Activated naive CD4-positive, alpha-beta T cell treated with anti-CD3 and anti-CD28 coated beads, Interleukin-2, amount 10 ng/mL, durations not matched to agents 7 days and 5 days (primary cell): ENCODE data around the gene CYP4F2.
"Not testable (repeated sequence)": the region's sequence is repeated elsewhere in the genome, so short reads cannot be mapped to it uniquely, and the experiment has no call there.

Experiments
- CTCF ChIA-PET: fragments of 350-600 bp; sonication (Branson Sonifier 250); formaldehyde crosslinking; loops from one replicate; lab custom pipeline; 2021; ENCODE audit warnings: antibody characterized with exemption; lab: Charles Lee
- DNase-seq: peaks from one replicate; pipeline ENCODE4 v3.0.0-alpha.2; 2020
- H3K27ac Mint-ChIP-seq: one replicate; pipeline ENCODE4 v1.8.0; 2021; ENCODE audit warnings: mild to moderate bottlenecking, moderate library complexity, mixed read lengths
- H3K27me3 Mint-ChIP-seq: one replicate; pipeline ENCODE4 v1.8.0; 2021; ENCODE audit warnings: mild to moderate bottlenecking, mixed read lengths
- H3K36me3 Mint-ChIP-seq: one replicate; pipeline ENCODE4 v1.8.0; 2021; ENCODE audit warnings: mixed read lengths
- H3K4me1 Mint-ChIP-seq: one replicate; pipeline ENCODE4 v1.8.0; 2021; ENCODE audit warnings: mixed read lengths
- H3K4me3 Mint-ChIP-seq: one replicate; pipeline ENCODE4 v1.8.0; 2021; ENCODE audit warnings: mild to moderate bottlenecking, moderate library complexity, mixed read lengths
- H3K9me3 Mint-ChIP-seq: one replicate; pipeline ENCODE4 v1.8.0; 2021; ENCODE audit warnings: mixed read lengths

Gene CYP4F2

DNA sequence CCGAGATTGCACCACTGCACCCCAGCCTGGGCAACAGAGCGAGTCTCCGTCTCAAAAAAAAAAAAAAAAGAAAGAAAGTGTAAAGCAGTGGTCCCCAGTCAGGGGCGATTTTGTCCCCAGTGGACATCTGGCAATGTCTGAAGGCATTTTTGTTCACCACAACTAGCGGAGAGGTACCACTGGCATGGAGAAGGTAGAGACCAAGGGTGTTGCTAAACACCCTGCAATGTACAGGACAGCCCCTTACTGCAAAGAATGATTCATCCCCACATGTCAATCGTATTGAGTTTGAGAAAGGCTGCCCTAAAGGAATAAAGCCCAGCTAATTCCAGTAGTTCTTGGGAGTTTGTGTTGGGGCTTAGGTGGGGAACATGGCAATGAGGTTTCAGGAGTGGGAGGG lies 38.7 kb downstream of the CYP4F2 start:
- H3K9me3 Mint-ChIP-seq = no peaks in the 10 kb centered on the region
- no peak for DNase-seq
- CTCF ChIA-PET = interaction anchor here (1.3 kb wide), 1 partner anchor 11 kb away, joined by 4 read pairs; no protein-coding TSS in a partner anchor
- H3K36me3 Mint-ChIP-seq = no peaks in the 10 kb centered on the region
- H3K4me1 Mint-ChIP-seq = no peaks in the 10 kb centered on the region
- H3K27me3 Mint-ChIP-seq = peaks cover 13% of the 10 kb centered on the region
- H3K27ac Mint-ChIP-seq = no peak overlapping the region
- no peak overlapping the region for H3K4me3 Mint-ChIP-seq

DNA sequence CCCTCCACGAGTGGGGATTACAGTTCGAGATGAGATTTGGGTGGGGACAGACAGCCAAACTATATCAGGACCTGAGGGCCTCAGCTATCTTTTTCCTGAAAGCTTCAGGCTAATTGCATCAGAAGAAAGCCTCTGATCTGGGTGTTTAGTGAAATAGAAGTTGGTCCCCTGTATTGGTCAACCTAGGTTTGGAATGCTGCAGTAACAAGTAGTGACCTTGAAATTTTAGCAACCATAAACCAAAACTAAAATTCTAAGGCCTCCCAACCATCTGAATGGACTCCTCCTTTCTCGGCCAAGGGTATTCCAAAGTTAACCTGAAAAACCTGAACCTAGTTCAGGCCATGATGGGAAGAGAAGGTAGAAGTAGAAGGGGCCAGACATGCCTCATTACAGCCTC lies 47.5 kb downstream of the CYP4F2 start:
- H3K9me3 Mint-ChIP-seq = no peaks in the 10 kb centered on the region
- DNase-seq = no peak
- CTCF ChIA-PET = no interaction called here

DNA sequence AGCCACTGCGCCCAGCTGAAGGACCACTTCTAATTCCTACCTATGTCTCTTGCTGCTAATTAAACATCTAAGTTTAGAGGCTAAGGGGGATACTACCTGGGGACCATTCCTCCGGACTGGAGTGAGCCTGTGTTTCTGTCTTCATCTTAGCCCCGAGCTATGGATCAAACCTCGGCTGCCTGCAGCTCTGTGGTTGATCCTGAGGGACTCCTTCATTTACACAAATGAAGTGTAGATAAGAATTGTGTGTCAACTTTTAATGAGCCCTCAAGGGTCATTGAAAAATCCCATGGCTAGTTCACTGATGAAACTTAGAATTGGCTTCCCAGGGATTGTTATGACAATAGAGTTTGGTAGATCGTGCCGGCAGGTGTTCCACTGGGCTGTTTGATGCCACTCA lies 51.0 kb downstream of the CYP4F2 start:
- H3K36me3 Mint-ChIP-seq = peaks cover 4% of the 10 kb centered on the region
- CTCF ChIA-PET = no interaction called here
- peaks cover 37% of the 10 kb centered on the region for H3K4me1 Mint-ChIP-seq
- peaks cover 10% of the 10 kb centered on the region for H3K27me3 Mint-ChIP-seq
- H3K4me3 Mint-ChIP-seq = no peak overlapping the region
- no peak for DNase-seq
- H3K9me3 Mint-ChIP-seq = no peaks in the 10 kb centered on the region
- H3K27ac Mint-ChIP-seq = no peak overlapping the region

More for the DNA sequence above, 47.5 kb downstream of the CYP4F2 start:
- Mint-ChIP-seq H3K27ac (no peak overlapping the region), H3K27me3 (peaks cover 14% of the 10 kb centered on the region), H3K36me3 (no peaks in the 10 kb centered on the region), H3K4me3 (no peak overlapping the region), H3K4me1 (peaks cover 8% of the 10 kb centered on the region)

DNA sequence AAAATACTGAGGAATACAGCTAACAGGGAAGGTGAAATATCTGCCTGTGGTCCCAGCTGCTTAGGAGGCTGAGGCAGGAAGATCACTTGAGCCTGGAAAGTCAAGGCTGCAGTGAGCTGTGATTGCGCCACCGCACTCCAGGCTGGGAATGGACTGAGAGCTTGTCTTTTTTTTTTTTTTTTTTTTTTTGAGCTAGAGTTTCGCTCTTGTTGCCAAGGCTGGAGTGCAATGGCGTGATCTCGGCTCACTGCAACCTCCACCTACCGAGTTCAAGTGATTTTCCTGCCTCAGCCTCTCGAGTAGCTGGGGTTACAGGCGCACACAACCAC lies 54.0 kb downstream of the CYP4F2 start:
- CTCF ChIA-PET = interaction anchor here (0.8 to 1.0 kb wide), 2 partner anchors 9 to 13 kb away, joined by 3 read pairs; no protein-coding TSS in a partner anchor
- Mint-ChIP-seq H3K27ac (peak overlapping the region; percentile 82), H3K4me1 (peaks cover 45% of the 10 kb centered on the region)
- not testable (repeated sequence) for DNase-seq, H3K36me3 Mint-ChIP-seq, H3K9me3 Mint-ChIP-seq, H3K27me3 Mint-ChIP-seq, H3K4me3 Mint-ChIP-seq

DNA sequence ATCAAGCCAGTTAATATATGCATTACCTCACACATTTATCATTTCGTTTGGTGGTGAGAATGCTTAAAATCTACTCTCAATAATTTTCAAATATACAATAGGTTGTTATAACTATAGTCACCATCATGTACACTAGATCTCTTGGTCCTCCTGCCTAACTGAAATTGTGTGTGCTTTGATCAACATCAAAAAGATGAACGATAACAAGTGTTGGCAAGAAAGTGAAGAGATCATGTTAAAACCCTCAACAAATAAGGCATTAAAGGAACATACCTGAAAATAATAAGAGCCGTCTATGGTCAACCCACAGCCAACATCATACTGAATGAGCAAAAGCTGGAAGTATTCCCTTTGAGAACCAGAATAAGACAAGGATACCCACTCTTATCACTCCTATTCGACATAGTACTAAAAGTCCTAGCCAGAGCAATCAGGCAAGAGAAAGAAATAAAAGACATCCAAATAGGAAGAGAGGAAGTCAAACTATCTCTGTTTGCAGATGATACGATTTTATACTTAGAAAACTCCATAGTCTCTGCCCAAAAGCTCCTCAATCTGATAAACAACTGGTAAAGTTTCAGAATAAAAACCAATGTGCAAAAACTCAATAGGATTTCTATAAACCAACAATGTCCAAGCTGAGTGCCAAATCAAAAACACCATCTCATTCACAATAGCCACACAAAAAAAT lies 54.5 kb downstream of the CYP4F2 start:
- no peak overlapping the region for H3K4me3 Mint-ChIP-seq
- peaks cover 50% of the 10 kb centered on the region for H3K4me1 Mint-ChIP-seq
- peak overlapping the region; percentile 82 for H3K27ac Mint-ChIP-seq

DNA sequence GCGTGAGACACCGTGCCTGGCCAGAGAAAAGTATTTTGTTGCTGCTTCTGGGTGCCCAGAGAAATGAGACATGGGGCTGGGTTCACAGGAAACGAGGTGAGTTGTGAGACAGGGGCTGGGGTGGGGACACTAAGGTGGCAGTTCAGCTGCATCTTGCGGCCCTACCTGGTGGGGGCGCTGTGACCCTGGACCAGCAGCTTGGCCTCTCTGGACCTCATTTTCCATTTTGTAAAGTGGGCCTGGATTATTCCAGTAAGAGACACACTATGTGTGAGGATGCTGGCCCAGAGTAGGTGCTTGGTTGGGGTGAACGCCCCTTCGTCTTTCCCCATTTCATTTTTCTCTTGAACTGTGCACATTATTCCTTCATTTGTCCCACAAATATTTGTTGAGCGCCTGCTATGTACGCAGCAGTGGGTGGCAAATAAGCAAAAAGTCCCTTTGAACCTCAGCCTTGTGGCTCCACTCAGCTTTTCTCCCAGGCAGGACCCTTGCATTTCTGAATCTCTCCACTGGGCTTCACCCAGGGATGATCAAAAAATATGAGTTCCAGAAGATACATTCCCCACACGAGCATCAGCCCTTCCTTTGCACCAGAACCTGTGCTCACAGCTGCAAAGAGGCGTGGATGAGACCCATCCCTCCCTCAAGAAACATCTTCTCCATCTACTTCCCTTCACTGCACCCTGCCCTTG lies 55.9 kb downstream of the CYP4F2 start:
- Mint-ChIP-seq H3K4me1 (peaks cover 61% of the 10 kb centered on the region), H3K4me3 (no peak overlapping the region), H3K27me3 (peaks cover 7% of the 10 kb centered on the region), H3K9me3 (no peaks in the 10 kb centered on the region), H3K27ac (no peak overlapping the region), H3K36me3 (peaks cover 4% of the 10 kb centered on the region)
- CTCF ChIA-PET = interaction anchor here (1.5 kb wide), 1 partner anchor 9 kb away, joined by 3 read pairs; no protein-coding TSS in a partner anchor
- peak; percentile 27 for DNase-seq

More for the DNA sequence above, 54.5 kb downstream of the CYP4F2 start:
- DNase-seq = no peak
- CTCF ChIA-PET = interaction anchor here (0.8 kb wide), 1 partner anchor 9 kb away, joined by 3 read pairs; no protein-coding TSS in a partner anchor
- Mint-ChIP-seq H3K27me3 (peaks cover 10% of the 10 kb centered on the region), H3K36me3 (peaks cover 4% of the 10 kb centered on the region), H3K9me3 (no peaks in the 10 kb centered on the region)

DNA sequence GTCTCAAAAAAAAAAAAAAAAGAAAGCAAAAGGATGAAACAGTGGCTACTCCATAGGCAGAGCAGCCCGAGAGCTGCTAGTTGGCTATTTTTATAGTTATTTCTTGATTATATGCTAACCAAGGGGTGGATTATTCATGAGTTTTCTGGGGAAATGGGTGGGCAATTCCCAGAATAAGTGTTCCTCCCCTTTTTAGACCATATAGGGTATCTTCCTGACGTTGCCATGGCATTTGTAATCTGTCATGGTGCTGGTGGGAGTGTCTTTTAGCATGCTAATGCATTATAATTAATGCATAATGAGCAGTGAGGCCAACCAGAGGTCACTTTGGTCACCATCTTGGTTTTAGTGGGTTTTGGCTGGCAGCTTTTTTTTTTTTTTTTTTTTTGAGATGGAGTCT lies 57.0 kb downstream of the CYP4F2 start:
- H3K27me3 Mint-ChIP-seq = no peaks in the 10 kb centered on the region
- DNase-seq = no peak
- no peaks in the 10 kb centered on the region for H3K9me3 Mint-ChIP-seq
- CTCF ChIA-PET = interaction anchor here (1.5 kb wide), 1 partner anchor 8 kb away, joined by 3 read pairs; no protein-coding TSS in a partner anchor
- peaks cover 57% of the 10 kb centered on the region for H3K4me1 Mint-ChIP-seq
- H3K4me3 Mint-ChIP-seq = no peak overlapping the region
- peaks cover 5% of the 10 kb centered on the region for H3K36me3 Mint-ChIP-seq
- H3K27ac Mint-ChIP-seq = no peak overlapping the region

DNA sequence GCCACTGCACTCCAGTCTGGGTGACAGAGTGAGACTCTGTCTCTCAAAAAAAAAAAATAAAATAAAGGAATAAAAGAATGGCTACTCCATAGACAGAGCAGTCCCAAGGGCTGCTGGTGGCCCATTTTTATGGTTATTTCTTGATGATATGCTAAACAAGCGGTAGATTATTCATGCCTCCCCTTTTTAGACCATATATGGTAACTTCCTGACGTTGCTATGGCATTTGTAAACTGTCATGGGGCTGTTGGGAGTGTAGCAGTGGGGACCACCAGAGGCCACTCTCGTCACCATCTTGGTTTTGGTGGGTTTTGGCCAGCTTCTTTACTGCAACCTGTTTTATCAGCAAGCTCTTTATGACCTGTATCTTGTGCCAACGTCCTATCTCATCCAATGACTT lies 58.0 kb downstream of the CYP4F2 start:
- not testable (repeated sequence) for DNase-seq, H3K27me3 Mint-ChIP-seq, H3K36me3 Mint-ChIP-seq, H3K27ac Mint-ChIP-seq, H3K4me3 Mint-ChIP-seq, H3K9me3 Mint-ChIP-seq
- peaks cover 60% of the 10 kb centered on the region for H3K4me1 Mint-ChIP-seq
- CTCF ChIA-PET = interaction anchor here (1.2 kb wide), 1 partner anchor 210 kb away, joined by 4 read pairs; no protein-coding TSS in a partner anchor

DNA sequence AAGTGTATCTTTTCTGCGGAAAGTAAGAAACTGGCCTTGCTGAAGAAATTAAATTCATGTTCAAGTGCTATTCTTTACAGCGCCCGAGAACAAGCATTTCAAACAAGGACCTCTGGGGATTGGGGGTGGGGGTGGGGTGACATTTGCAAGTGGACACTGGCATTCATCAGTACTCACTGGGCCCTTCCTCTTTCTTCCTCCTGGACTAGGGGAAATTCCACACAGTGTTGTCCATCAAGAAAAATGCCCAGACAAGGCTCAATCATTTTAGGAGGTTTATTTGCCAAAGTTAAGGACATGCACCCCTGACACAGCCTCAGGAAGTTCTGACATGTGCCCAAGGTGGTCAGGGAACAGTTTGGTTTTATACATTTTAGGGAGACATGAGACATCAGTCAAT lies 59.5 kb downstream of the CYP4F2 start:
- Mint-ChIP-seq H3K27me3 (no peaks in the 10 kb centered on the region), H3K27ac (peak overlapping the region; percentile 35), H3K4me3 (peak overlapping the region; percentile 32), H3K4me1 (peaks cover 48% of the 10 kb centered on the region), H3K9me3 (no peaks in the 10 kb centered on the region), H3K36me3 (peaks cover 3% of the 10 kb centered on the region)
- no peak for DNase-seq
- CTCF ChIA-PET = interaction anchor here (1.1 to 1.7 kb wide), 2 partner anchors 32 to 209 kb away, joined by 3 to 5 read pairs; no protein-coding TSS in a partner anchor

DNA sequence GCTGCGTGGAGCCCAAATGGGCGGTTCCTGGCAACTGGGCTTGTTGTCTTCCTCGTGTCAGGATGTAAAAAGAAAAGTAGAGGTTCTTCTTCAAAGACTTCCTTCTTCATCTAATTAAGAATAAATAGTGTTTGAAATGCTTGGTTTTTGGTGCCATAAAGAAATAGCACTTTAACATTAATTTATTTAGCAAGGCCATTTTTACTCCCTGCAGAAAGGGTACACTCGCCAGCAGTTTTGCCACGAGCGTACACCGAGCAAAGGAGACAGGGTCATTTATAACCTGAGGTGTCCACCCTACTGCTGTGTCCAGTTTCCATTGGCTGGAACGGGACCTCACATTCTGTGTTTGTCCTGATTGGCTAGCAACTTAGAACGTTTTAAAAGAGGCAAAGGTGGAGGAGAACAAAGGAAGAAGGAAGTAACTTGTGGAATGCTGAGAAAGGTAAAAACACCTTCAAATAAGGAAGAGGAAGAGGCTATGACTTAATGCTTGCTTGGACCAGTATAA lies 60.6 kb downstream of the CYP4F2 start:
- H3K4me3 Mint-ChIP-seq = peak overlapping the region; percentile 87
- DNase-seq = no peak
- H3K9me3 Mint-ChIP-seq = no peaks in the 10 kb centered on the region
- peaks cover 3% of the 10 kb centered on the region for H3K36me3 Mint-ChIP-seq
- peaks cover 40% of the 10 kb centered on the region for H3K4me1 Mint-ChIP-seq
- peak overlapping the region; percentile 99 for H3K27ac Mint-ChIP-seq
- CTCF ChIA-PET = interaction anchor here (1.1 to 1.7 kb wide), 2 partner anchors 33 to 207 kb away, joined by 3 to 5 read pairs; no protein-coding TSS in a partner anchor
- H3K27me3 Mint-ChIP-seq = no peaks in the 10 kb centered on the region

DNA sequence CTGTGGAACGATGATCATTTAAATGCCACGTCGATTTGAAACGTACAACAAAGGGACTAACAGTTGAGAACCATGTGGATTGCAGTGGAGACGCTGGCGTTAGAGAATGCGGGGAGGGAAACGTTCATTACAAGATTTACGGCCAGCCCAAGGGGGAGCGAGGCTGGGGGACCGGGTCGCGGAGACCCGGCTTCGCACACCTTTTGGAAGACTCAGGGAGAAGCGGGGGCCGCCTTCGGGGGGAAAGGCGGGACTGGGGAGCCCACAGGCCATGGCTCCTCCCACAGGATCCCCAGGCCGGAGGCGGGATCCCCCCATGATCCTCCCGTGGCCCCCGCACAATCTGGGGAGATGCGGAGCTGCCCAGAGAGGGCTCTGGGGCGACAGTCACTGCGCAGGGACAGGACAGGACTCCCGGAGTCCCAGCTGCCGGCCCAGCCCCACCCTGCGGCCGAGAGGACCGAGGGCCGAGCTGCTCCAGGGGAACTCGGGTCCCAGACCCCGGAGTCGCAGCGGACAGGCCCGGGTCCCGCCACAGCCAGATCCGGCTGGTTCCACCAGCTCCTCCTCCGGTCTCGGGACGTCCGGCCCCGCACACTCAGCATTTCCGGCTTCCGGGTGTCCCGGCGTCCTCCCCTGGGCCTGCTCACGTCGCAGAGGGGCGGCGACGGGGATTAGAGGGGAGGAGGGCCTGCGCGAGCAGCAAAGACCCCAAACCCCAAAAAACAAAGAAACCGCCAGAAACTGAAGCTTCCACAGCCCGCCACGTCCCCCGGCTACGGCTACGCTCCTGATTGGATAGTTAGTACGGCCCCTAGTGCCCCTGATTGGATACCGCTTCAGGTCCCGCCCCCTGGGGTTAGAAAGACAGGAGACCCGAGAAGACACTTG lies 61.3 kb downstream of the CYP4F2 start:
- DNase-seq = peak; percentile 98
- Mint-ChIP-seq H3K9me3 (no peaks in the 10 kb centered on the region), H3K27ac (peak overlapping the region; percentile 99), H3K4me1 (peaks cover 33% of the 10 kb centered on the region), H3K36me3 (peaks cover 3% of the 10 kb centered on the region), H3K4me3 (peak overlapping the region; percentile 87), H3K27me3 (no peaks in the 10 kb centered on the region)
- CTCF ChIA-PET = no interaction called here

DNA sequence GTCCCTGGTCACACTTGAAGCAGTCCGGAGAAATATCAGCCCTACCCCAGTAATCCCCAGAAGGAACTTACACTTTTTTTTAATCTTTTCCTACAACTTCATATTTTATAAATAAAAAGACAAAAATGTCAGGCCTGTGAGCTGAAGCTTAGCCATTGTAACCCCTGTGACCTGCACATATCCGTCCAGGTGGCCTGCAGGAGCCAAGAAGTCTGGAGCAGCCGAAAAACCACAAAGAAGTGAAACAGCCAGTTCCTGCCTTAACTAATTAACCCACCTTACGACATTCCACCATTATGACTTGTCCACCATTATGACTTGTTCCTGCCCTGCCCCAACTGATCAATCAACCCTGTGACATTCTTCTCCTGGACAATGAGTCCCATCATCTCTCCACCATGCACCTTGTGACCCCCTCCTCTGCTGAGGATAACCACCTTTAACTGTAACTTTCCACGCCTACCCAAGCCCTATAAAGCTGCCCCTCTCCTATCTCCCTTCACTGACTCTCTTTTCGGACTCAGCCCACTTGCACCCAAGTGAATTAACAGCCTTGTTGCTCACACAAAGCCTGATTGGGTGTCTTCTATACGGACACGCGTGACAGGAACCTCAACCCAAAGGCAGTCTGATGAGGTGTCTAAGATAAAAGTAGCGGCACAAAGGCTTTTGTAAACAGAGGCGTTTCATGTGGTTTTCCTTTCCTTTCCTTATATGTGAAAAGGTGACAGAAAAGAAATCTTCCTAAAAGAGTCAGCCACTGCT lies 62.1 kb downstream of the CYP4F2 start:
- H3K27me3 Mint-ChIP-seq, H3K9me3 Mint-ChIP-seq, CTCF ChIA-PET, H3K36me3 Mint-ChIP-seq: not testable (repeated sequence)
- Mint-ChIP-seq H3K27ac (peak overlapping the region; percentile 99), H3K4me3 (peak overlapping the region; percentile 87), H3K4me1 (peaks cover 33% of the 10 kb centered on the region)
- DNase-seq = peak; percentile 77

DNA sequence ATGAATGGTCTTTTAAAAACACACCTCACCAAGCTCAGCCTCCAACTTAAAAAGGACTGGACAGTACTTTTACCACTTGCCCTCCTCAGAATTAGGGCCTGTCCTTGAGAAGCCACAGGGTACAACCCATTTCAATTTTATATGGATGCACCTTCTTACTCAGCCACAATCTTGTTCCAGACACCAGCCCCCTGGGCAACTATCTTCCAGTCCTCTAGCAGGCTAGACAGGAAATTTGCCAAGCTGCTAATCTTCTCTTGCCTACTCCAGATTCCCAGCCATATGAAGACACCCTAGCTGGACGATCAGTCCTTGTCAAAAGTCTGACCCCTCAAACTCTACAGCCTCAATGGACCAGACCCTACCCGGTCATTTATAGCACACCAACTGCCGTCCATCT lies 63.6 kb downstream of the CYP4F2 start:
- H3K4me3 Mint-ChIP-seq, CTCF ChIA-PET: not testable (repeated sequence)

More for the DNA sequence above, 63.6 kb downstream of the CYP4F2 start:
- H3K27ac Mint-ChIP-seq, H3K36me3 Mint-ChIP-seq, H3K9me3 Mint-ChIP-seq, DNase-seq: not testable (repeated sequence)
- Mint-ChIP-seq H3K4me1 (peaks cover 30% of the 10 kb centered on the region), H3K27me3 (peaks cover 14% of the 10 kb centered on the region)
